Keratinocyte (primary cell): ENCODE results near the gene PDCD1LG2. TPM values are rescaled to one million over a fixed set of nuclear protein-coding genes. Genes with fewer than 3 reads are reported as not detected.
"Not testable (repeated sequence)": the region's sequence is repeated elsewhere in the genome, so short reads cannot be mapped to it uniquely, and the experiment has no call there.

ENCODE experiments used
- DNase-seq: peaks from one replicate; pipeline ENCODE4 v3.0.0-alpha.2; 2011; ENCODE audit warnings: low read depth, missing footprints, low spot score
- FAIRE-seq: peaks from 2 replicates; lab custom pipeline; 2011; peaks lifted over from hg19 to GRCh38; lab: Jason Lieb, UNC
- H2AFZ ChIP-seq: 2 replicates; pipeline ENCODE4 v1.6.0; 2012; ENCODE audit warnings: low read length, control low read depth, inconsistent platforms; ENCODE audit not compliant: control insufficient read depth
- H3K27ac ChIP-seq: 2 replicates; pipeline ENCODE4 v1.5.1; 2011; ENCODE audit warnings: low read length; ENCODE audit not compliant: control insufficient read depth, insufficient read depth
- H3K27me3 ChIP-seq: 3 replicates; pipeline ENCODE4 v1.6.0; 2011; ENCODE audit warnings: low read length; ENCODE audit not compliant: control insufficient read depth, insufficient read depth; ENCODE audit errors: extremely low read depth
- H3K36me3 ChIP-seq, 2 experiments: 2 replicates in 1 of 2; 3 replicates in 1 of 2; pipeline ENCODE4 v1.5.1; 2011; ENCODE audit warnings: low read length in 2 of 2, mild to moderate bottlenecking in 1 of 2; ENCODE audit not compliant: control insufficient read depth in 2 of 2, insufficient read depth in 2 of 2; ENCODE audit errors: extremely low read depth in 1 of 2
- H3K4me1 ChIP-seq: 3 replicates; pipeline ENCODE4 v1.5.1; 2011; ENCODE audit warnings: low read length; ENCODE audit not compliant: control insufficient read depth, insufficient read depth; ENCODE audit errors: extremely low read depth
- H3K4me2 ChIP-seq: 3 replicates; pipeline ENCODE4 v1.6.0; 2011; ENCODE audit warnings: low read depth, low read length; ENCODE audit not compliant: control insufficient read depth, insufficient read depth; ENCODE audit errors: extremely low read depth
- H3K4me3 ChIP-seq, 3 experiments: fragments of 200-600 bp in 1 of 3; sonication (generic) in 1 of 3; 2 replicates in 2 of 3; 3 replicates in 1 of 3; pipeline ENCODE4 v1.5.1; 2011 to 2016; ENCODE audit warnings: low read length in 3 of 3, mild to moderate bottlenecking in 3 of 3, control low read depth in 2 of 3, inconsistent platforms in 1 of 3, low read depth in 1 of 3, mixed read lengths in 1 of 3, mixed run types in 1 of 3, moderate library complexity in 1 of 3; ENCODE audit not compliant: control insufficient read depth in 2 of 3, insufficient read depth in 2 of 3; ENCODE audit errors: extremely low read depth in 1 of 3
- H3K79me2 ChIP-seq: 2 replicates; pipeline ENCODE4 v1.6.0; 2012; ENCODE audit warnings: low read length; ENCODE audit not compliant: control insufficient read depth, insufficient read depth
- H3K9ac ChIP-seq: 3 replicates; pipeline ENCODE4 v1.6.0; 2011; ENCODE audit warnings: low read length; ENCODE audit not compliant: control insufficient read depth, insufficient read depth; ENCODE audit errors: extremely low read depth
- H3K9me1 ChIP-seq: 3 replicates; pipeline ENCODE4 v1.6.0; 2011; ENCODE audit warnings: low read length; ENCODE audit not compliant: control insufficient read depth, insufficient read depth; ENCODE audit errors: extremely low read depth
- H3K9me3 ChIP-seq: 2 replicates; pipeline ENCODE4 v1.5.1; 2012; ENCODE audit warnings: low read depth, low read length; ENCODE audit not compliant: control insufficient read depth
- H4K20me1 ChIP-seq: 3 replicates; pipeline ENCODE4 v1.6.0; 2011; ENCODE audit warnings: low read length; ENCODE audit not compliant: control insufficient read depth, insufficient read depth; ENCODE audit errors: extremely low read depth
- EZH2 ChIP-seq: IDR thresholded peaks from one replicate; pipeline ENCODE4 v1.6.1; 2012; ENCODE audit warnings: inconsistent platforms, mild to moderate bottlenecking, low read length, moderate library complexity
- dilution Hi-C: fragments of 300-500 bp; cut with MboI; formaldehyde crosslinking; loops from one replicate; pipeline ENCODE4 v1.7.0; 2020; ENCODE audit warnings: low sequenced_read_pairs; ENCODE audit not compliant: extremely low pct_ligation_motif_present
- polyA plus RNA-seq, 5 experiments: library from polyadenylated mRNA; depleted of rRNA in 3 of 5; stranded (reverse) in 3 of 5; stranded (forward) in 1 of 5; unstranded in 1 of 5; fragments of >200 nt; gene quantifications; 1 replicate in 1 of 5; 2 replicates in 3 of 5; 3 replicates in 1 of 5; pipeline versions ENCODE4 v1.2.1 to v1.2.3, GENCODE V29; 2011 to 2012; ENCODE audit warnings: missing spikeins in 2 of 5, low read depth in 1 of 5, low replicate concordance in 1 of 5
- TF ChIP-seq, protein P1 (sequence below), 3 experiments: IDR thresholded peaks in 1 of 3; conservative IDR thresholded peaks in 1 of 3; optimal IDR thresholded peaks in 1 of 3; 2 replicates in 2 of 3; 3 replicates in 1 of 3; pipeline versions ENCODE3 to v1.5.1; 2011; ENCODE audit warnings: low read length in 3 of 3, mild to moderate bottlenecking in 3 of 3, moderate library complexity in 2 of 3, control low read depth in 1 of 3, inconsistent platforms in 1 of 3; ENCODE audit not compliant: insufficient read depth in 2 of 3; ENCODE audit errors: extremely low read depth in 1 of 3

Gene PDCD1LG2
- polyA plus RNA-seq, 1 donor (not counting 4 experiments of a cell fraction or from before 2014, with no cell fraction given), result 20.2 TPM

DNA sequence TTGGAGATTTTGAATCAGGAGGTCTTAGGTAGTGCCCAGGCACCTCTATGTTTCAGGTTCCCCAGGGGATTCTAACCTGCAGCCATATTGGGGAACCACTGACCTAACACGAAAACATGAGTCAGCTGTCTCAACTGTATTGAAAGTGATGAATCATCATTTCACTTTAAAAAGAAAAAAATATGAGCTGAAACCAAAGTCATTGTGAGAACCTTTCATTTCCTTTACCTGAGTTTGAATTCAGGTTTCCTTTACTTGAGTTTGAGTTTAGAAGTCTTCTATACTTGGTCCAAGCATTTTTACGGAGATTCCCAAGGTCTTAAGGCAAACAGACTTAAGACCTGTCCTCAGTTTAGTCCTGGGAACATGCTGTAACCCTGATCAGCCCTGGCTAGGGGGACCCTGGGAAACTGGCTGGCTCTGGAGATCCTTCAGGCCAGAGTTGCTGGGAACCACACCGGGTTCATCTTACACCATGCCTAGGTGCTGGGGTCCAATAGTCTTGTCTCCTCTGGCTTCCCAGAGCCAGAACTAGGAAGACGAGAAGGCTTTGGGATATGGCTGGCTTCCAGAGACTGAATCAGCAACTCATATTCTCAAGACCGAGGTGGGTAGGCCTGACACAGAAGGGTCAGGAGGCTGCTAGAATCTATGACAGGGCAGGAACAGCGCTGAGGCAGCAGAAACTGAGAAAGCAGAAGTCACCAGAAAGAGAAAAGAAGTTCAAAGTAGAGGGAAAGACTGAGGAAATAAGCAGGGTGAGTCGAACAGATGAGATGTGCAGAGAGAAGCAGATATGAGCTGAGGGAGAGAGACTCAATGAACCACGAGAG is 16.4 kb upstream of the PDCD1LG2 start:
- Histone ChIP-seq H3K9me1 (no peaks in the 10 kb centered on the region), H3K36me3 (no peaks in the 10 kb centered on the region), H2AFZ (peak overlapping the region; percentile 84), H4K20me1 (no peaks in the 10 kb centered on the region), H3K9ac (peak overlapping the region; percentile 56), H3K27me3 (no peaks in the 10 kb centered on the region), H3K79me2 (no peaks in the 10 kb centered on the region), H3K4me2 (peak overlapping the region; percentile 79), H3K4me1 (peaks cover 17% of the 10 kb centered on the region), H3K27ac (peak overlapping the region; percentile 94), H3K9me3 (no peaks in the 10 kb centered on the region), H3K4me3 (peak overlapping the region in 1 of 3 experiments; percentile 33)
- dilution Hi-C loops, result no loop called here
- DNase-seq (peak; percentile 61), FAIRE-seq (peak; percentile 89)
- no peak for TF ChIP-seq EZH2
- TF ChIP-seq, protein P1, sequence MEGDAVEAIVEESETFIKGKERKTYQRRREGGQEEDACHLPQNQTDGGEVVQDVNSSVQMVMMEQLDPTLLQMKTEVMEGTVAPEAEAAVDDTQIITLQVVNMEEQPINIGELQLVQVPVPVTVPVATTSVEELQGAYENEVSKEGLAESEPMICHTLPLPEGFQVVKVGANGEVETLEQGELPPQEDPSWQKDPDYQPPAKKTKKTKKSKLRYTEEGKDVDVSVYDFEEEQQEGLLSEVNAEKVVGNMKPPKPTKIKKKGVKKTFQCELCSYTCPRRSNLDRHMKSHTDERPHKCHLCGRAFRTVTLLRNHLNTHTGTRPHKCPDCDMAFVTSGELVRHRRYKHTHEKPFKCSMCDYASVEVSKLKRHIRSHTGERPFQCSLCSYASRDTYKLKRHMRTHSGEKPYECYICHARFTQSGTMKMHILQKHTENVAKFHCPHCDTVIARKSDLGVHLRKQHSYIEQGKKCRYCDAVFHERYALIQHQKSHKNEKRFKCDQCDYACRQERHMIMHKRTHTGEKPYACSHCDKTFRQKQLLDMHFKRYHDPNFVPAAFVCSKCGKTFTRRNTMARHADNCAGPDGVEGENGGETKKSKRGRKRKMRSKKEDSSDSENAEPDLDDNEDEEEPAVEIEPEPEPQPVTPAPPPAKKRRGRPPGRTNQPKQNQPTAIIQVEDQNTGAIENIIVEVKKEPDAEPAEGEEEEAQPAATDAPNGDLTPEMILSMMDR (optimal IDR thresholded peaks at IDR 0.05 in 1 of 3, IDR thresholded peaks at IDR 0.05 in 1 of 3, conservative IDR thresholded peaks at IDR 0.05 in 1 of 3; ENCODE audit: extremely low read depth in 1 of 3, insufficient read depth in 2 of 3, low read length in 3 of 3), result no peak

DNA sequence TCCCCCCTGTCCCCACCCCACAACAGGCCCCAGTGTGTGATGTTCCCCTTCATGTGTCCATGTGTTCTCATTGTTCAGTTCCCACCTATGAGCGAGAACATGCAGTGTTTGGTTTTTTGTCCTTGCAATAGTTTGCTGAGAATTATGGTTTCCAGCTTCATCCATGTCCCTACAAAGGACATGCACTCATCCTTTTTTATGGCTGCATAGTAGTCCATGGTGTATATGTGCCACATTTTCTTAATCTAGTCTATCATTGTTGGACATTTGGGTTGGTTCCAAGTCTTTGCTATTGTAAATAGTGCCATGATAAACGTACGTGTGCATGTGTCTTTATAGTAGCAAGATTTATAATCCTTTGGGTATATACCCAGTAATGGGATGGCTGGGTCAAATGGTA is 15.6 kb upstream of the PDCD1LG2 start:
- not testable (repeated sequence) for DNase-seq

More for the DNA sequence above, 15.6 kb upstream of the PDCD1LG2 start:
- H4K20me1 ChIP-seq, FAIRE-seq, H3K27me3 ChIP-seq, H3K9me3 ChIP-seq, H3K9ac ChIP-seq, dilution Hi-C loops, H3K79me2 ChIP-seq, H3K4me3 ChIP-seq, H3K27ac ChIP-seq, H3K4me2 ChIP-seq, H2AFZ ChIP-seq, H3K9me1 ChIP-seq, H3K36me3 ChIP-seq: not testable (repeated sequence)
- peaks cover 20% of the 10 kb centered on the region for H3K4me1 ChIP-seq
